Raji (cell line): Measurements from ENCODE around the gene GRXCR2.

ENCODE experiments used
- POLR2A ChIP-seq: IDR thresholded peaks from 2 replicates; pipeline ENCODE4 v1.6.1; 2011; ENCODE audit warnings: low read depth, low read length, control low read depth; ENCODE audit not compliant: insufficient read depth

Gene GRXCR2

GRCh38 chr5:145903113-145903512, 30.3 kb upstream of the GRXCR2 start:
- no peak for TF ChIP-seq POLR2A

GRCh38 chr5:145902421-145902820, 29.6 kb upstream of the GRXCR2 start:
- TF ChIP-seq POLR2A: no peak

GRCh38 chr5:145898171-145898570, 25.4 kb upstream of the GRXCR2 start:
- TF ChIP-seq POLR2A: no peak

- no peak for TF ChIP-seq POLR2A
Observed at GRCh38 chr5:145889611-145890010, 16.8 kb upstream of the GRXCR2 start.

- TF ChIP-seq POLR2A: no peak
Observed at GRCh38 chr5:145887976-145888574, 15.3 kb upstream of the GRXCR2 start.

GRCh38 chr5:145887217-145887616, 14.4 kb upstream of the GRXCR2 start:
- TF ChIP-seq POLR2A: no peak

- no peak for TF ChIP-seq POLR2A
Observed at GRCh38 chr5:145874765-145875164, 2.0 kb upstream of the GRXCR2 start.

- TF ChIP-seq POLR2A: no peak
Observed at GRCh38 chr5:145872486-145872885, 328 bp downstream of the GRXCR2 start.

GRCh38 chr5:145869753-145870152, 3.1 kb downstream of the GRXCR2 start:
- no peak for TF ChIP-seq POLR2A

GRCh38 chr5:145867806-145868205, 5.0 kb downstream of the GRXCR2 start:
- TF ChIP-seq POLR2A: no peak

- TF ChIP-seq POLR2A: no peak
Observed at GRCh38 chr5:145863003-145863402, 9.8 kb downstream of the GRXCR2 start.

GRCh38 chr5:145859897-145860296, 12.9 kb downstream of the GRXCR2 start:
- no peak for TF ChIP-seq POLR2A

- no peak for TF ChIP-seq POLR2A
Observed at GRCh38 chr5:145859453-145859852, 13.4 kb downstream of the GRXCR2 start.

GRCh38 chr5:145858959-145859358, 13.9 kb downstream of the GRXCR2 start:
- no peak for TF ChIP-seq POLR2A

- no peak for TF ChIP-seq POLR2A
Observed at GRCh38 chr5:145856285-145856818, 16.5 kb downstream of the GRXCR2 start.

- no peak for TF ChIP-seq POLR2A
Observed at GRCh38 chr5:145855763-145856267, 17.0 kb downstream of the GRXCR2 start.
